Neural cell (in vitro differentiated cells): Measurements from ENCODE around the gene MFSD8.

Experiments used
- EP300 ChIP-seq: fragments of 450-650 bp; conservative IDR thresholded peaks from 2 replicates; pipeline ENCODE4 v1.6.1; 2014; ENCODE audit warnings: antibody characterized with exemption, mild to moderate bottlenecking, moderate library complexity; ENCODE audit not compliant: poor library complexity, severe bottlenecking
- MXI1 ChIP-seq: fragments of 450-650 bp; conservative IDR thresholded peaks from 2 replicates; pipeline ENCODE4 v1.6.1; 2014; ENCODE audit warnings: antibody characterized with exemption, mild to moderate bottlenecking; ENCODE audit not compliant: poor library complexity, severe bottlenecking
- RAD21 ChIP-seq: fragments of 450-650 bp; conservative IDR thresholded peaks from 2 replicates; pipeline ENCODE4 v1.6.1; 2014; ENCODE audit warnings: antibody characterized with exemption, mild to moderate bottlenecking, moderate library complexity
- TAF1 ChIP-seq: IDR thresholded peaks from 2 replicates; pipeline ENCODE4 v1.6.1; 2012; ENCODE audit warnings: low read depth
- TF ChIP-seq, protein P1 (sequence below): fragments of 450-650 bp; IDR thresholded peaks from 2 replicates; pipeline ENCODE4 v1.5.1; 2014; ENCODE audit warnings: antibody characterized with exemption, mild to moderate bottlenecking, moderate library complexity; ENCODE audit not compliant: poor library complexity, severe bottlenecking

DNA sequence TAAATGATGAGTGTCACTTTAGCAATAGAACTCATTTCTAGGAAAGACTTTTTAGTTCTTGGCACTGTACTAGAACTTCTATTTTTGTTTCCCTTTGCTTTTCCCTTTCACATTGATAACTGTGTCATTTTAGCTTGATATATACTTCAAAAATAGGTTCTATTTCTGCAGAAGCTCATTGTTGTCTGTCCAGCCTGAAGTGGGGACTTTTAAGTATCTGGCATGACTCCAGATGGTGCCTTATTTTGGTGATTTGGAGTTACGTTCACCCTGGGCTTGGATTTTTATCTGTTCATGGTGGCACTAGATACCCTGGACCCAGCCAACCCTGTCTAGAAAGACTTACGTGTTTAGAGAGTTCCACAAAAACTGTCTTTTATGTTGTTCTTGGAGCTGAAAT is 3.6 kb upstream of the MFSD8 start:
- TF ChIP-seq, protein P1, sequence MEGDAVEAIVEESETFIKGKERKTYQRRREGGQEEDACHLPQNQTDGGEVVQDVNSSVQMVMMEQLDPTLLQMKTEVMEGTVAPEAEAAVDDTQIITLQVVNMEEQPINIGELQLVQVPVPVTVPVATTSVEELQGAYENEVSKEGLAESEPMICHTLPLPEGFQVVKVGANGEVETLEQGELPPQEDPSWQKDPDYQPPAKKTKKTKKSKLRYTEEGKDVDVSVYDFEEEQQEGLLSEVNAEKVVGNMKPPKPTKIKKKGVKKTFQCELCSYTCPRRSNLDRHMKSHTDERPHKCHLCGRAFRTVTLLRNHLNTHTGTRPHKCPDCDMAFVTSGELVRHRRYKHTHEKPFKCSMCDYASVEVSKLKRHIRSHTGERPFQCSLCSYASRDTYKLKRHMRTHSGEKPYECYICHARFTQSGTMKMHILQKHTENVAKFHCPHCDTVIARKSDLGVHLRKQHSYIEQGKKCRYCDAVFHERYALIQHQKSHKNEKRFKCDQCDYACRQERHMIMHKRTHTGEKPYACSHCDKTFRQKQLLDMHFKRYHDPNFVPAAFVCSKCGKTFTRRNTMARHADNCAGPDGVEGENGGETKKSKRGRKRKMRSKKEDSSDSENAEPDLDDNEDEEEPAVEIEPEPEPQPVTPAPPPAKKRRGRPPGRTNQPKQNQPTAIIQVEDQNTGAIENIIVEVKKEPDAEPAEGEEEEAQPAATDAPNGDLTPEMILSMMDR = no peak
- no peak for TF ChIP-seq RAD21
- TF ChIP-seq TAF1 = no peak
- TF ChIP-seq EP300 = no peak
- TF ChIP-seq MXI1 = no peak
